ENCODE data around the gene ENTPD8.

- TF ChIP-seq CTCF (IDR thresholded peaks at IDR 0.05): no peak
- TF ChIP-seq POLR2A (IDR thresholded peaks at IDR 0.05): no peak
Measured at GRCh38 chr9:137445930-137446431, 4.8 kb upstream of the ENTPD8 start.

Data from esophagus squamous epithelium (tissue), 4 donors.